GM12865 (cell line): ENCODE measurements around the gene AOC1.

Experiments
- DNase-seq: peaks from one replicate; pipeline ENCODE4 v3.0.0; 2010; ENCODE audit warnings: low read depth
- H3K4me3 ChIP-seq: 2 replicates; pipeline ENCODE4 v1.5.1; 2011; ENCODE audit warnings: mild to moderate bottlenecking, low read depth, low read length, control low read depth
- TF ChIP-seq, protein P1 (sequence below): IDR thresholded peaks from 2 replicates; pipeline ENCODE4 v1.5.1; 2011; ENCODE audit warnings: low read length, control low read depth, low read depth, inconsistent platforms; ENCODE audit not compliant: insufficient read depth; ENCODE audit errors: missing control alignments

Gene AOC1

DNA sequence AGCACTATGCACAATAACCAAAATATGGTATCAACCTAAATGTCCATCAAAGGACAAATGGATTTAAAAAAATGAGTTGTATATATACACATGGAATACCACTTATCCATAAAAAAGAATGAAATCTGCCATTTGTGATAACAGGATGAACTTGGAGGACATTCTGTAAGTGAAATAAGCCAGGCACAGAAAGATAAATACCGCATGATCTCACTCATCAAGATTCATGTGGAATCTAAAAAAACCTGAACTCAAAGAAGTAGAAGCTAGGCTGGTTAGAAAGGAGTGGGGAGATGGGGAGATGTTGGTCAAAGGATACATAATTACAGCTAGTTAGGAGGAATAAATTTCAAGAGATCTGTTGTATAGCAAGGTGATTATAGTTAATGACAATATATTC is 17.3 kb upstream of the AOC1 start:
- TF ChIP-seq, protein P1, sequence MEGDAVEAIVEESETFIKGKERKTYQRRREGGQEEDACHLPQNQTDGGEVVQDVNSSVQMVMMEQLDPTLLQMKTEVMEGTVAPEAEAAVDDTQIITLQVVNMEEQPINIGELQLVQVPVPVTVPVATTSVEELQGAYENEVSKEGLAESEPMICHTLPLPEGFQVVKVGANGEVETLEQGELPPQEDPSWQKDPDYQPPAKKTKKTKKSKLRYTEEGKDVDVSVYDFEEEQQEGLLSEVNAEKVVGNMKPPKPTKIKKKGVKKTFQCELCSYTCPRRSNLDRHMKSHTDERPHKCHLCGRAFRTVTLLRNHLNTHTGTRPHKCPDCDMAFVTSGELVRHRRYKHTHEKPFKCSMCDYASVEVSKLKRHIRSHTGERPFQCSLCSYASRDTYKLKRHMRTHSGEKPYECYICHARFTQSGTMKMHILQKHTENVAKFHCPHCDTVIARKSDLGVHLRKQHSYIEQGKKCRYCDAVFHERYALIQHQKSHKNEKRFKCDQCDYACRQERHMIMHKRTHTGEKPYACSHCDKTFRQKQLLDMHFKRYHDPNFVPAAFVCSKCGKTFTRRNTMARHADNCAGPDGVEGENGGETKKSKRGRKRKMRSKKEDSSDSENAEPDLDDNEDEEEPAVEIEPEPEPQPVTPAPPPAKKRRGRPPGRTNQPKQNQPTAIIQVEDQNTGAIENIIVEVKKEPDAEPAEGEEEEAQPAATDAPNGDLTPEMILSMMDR, result no peak
- no peak overlapping the region for H3K4me3 ChIP-seq
- no peak for DNase-seq

- no peak overlapping the region for H3K4me3 ChIP-seq
- TF ChIP-seq, protein P1, result no peak
Observed at GRCh38 chr7:150835702-150836280, 16.5 kb upstream of the AOC1 start.

DNA sequence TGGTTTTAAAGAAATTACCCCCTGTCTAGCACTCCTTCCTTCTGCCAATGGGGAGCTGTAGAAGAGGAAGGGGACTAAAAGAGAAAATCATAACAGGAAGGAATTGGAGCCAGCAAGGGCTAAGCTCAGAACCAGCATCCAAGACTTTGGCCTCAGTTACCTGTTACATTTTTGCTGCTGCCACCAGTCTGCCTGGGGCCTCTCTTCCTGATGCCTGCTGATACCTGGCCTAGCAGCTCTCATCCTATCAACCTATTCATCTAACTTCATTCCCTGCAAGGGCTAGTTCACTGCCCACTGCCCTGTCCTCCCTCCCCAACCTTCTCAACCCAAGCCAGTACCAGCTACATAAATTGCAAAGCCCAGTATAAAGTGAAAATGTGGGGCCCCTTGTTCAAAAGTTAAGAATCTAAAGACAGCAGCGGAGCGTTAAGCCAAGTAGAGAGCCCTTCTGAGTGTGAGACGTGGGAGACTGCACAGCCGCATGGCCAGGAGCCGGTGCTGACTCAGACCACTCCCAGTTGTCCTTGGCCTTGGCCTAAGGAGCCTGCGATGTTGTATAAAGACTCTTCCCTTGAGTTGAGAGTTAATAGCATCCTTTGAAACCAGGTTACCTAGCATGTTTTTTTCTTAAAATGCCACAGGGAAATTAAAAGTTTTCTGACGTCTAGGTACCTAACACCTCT is 13.2 kb upstream of the AOC1 start:
- no peak overlapping the region for H3K4me3 ChIP-seq
- no peak for DNase-seq
- TF ChIP-seq, protein P1, result no peak

More at GRCh38 chr7:150835702-150836280, 16.5 kb upstream of the AOC1 start:
- no peak for DNase-seq

- TF ChIP-seq, protein P1, result no peak
- H3K4me3 ChIP-seq, result no peak overlapping the region
- no peak for DNase-seq
Observed at GRCh38 chr7:150842018-150842417, 10.3 kb upstream of the AOC1 start.

DNA sequence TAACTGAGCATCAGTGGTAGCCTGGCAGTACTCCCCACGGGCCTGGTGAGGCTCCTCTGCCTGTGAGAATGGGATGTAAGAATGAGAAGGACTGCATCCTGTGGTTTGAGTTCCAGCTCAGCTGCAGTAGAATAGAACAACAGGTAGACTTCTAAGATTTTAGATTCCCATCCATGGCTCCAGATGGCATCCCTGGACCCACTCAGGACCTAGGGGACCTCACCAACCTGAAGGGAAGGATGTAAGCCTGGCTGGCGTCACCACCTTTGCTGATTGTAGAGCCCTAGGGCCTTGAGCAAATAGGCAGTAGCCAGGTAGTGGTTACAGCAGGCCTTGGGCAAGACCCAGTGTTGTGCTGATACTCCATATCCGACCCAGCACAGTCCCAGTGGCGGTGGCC is 9.6 kb upstream of the AOC1 start:
- no peak overlapping the region for H3K4me3 ChIP-seq
- TF ChIP-seq, protein P1, result no peak
- DNase-seq, result no peak

GRCh38 chr7:150845421-150845861 is 6.9 kb upstream of the AOC1 start:
- H3K4me3 ChIP-seq, result no peak overlapping the region
- TF ChIP-seq, protein P1, result no peak
- no peak for DNase-seq
